Stimulated activated CD4-positive, alpha-beta T cell treated with anti-CD3 and anti-CD28 coated beads, TNF-alpha, amount 100 ng/mL, for 48 hours (primary cell): ENCODE results near the gene RASGRF1.
"Not testable (repeated sequence)": the region's sequence is repeated elsewhere in the genome, so short reads cannot be mapped to it uniquely, and the experiment has no call there.

Experiments used
- DNase-seq, 3 donors: peaks; one replicate each; pipeline ENCODE4 v3.0.0-alpha.2; 2020; ENCODE audit warnings: low read depth in 3 of 3

RASGRF1 gene

GRCh38 chr15:79090487-79091203, at the start of gene RASGRF1:
TSS of gene RASGRF1 (minus strand) at chr15:79090780. CDS start at chr15:79090498, 282 bp downstream.
- no peak for DNase-seq

- DNase-seq: no peak
Observed at GRCh38 chr15:79136434-79137046, 46.0 kb upstream of the RASGRF1 start.

- DNase-seq: no peak
Observed at GRCh38 chr15:79133309-79133708, 42.7 kb upstream of the RASGRF1 start.

GRCh38 chr15:79132770-79133169, 42.2 kb upstream of the RASGRF1 start:
- no peak for DNase-seq

GRCh38 chr15:79132361-79132760, 41.8 kb upstream of the RASGRF1 start:
- no peak for DNase-seq

GRCh38 chr15:79130535-79131130, 40.1 kb upstream of the RASGRF1 start:
- DNase-seq: no peak

- no peak for DNase-seq
Observed at GRCh38 chr15:79129235-79129634, 38.7 kb upstream of the RASGRF1 start.

GRCh38 chr15:79128556-79128955, 38.0 kb upstream of the RASGRF1 start:
- no peak for DNase-seq

- DNase-seq: no peak
Observed at GRCh38 chr15:79124388-79124787, 33.8 kb upstream of the RASGRF1 start.

GRCh38 chr15:79122991-79123390, 32.4 kb upstream of the RASGRF1 start:
- no peak for DNase-seq

- DNase-seq: no peak
Observed at GRCh38 chr15:79122391-79122790, 31.8 kb upstream of the RASGRF1 start.

- DNase-seq: no peak
Observed at GRCh38 chr15:79121571-79121970, 31.0 kb upstream of the RASGRF1 start.

- DNase-seq: no peak
Observed at GRCh38 chr15:79117442-79118204, 27.0 kb upstream of the RASGRF1 start.

GRCh38 chr15:79116771-79117170, 26.2 kb upstream of the RASGRF1 start:
- no peak for DNase-seq

- no peak for DNase-seq
Observed at GRCh38 chr15:79115986-79116665, 25.5 kb upstream of the RASGRF1 start.

GRCh38 chr15:79113831-79114230, 23.3 kb upstream of the RASGRF1 start:
- no peak for DNase-seq

- DNase-seq: not testable (repeated sequence)
Observed at GRCh38 chr15:79111404-79111803, 20.8 kb upstream of the RASGRF1 start.

- no peak for DNase-seq
Observed at GRCh38 chr15:79105141-79105540, 14.6 kb upstream of the RASGRF1 start.

GRCh38 chr15:79102595-79102994, 12.0 kb upstream of the RASGRF1 start:
- DNase-seq: no peak

- DNase-seq: no peak
Observed at GRCh38 chr15:79101866-79102581, 11.4 kb upstream of the RASGRF1 start.

- no peak for DNase-seq
Observed at GRCh38 chr15:79099692-79100091, 9.1 kb upstream of the RASGRF1 start.
